Hepatic stellate cell (primary cell): Measurements from ENCODE around the gene SERTAD2.
A peak's percentile ranks its signal among the peaks of the same experiment; 100 is the strongest.

ENCODE experiments used
- DNase-seq: peaks from one replicate; pipeline ENCODE4 v3.0.0; 2011; ENCODE audit warnings: low spot score

Gene SERTAD2, protein sequence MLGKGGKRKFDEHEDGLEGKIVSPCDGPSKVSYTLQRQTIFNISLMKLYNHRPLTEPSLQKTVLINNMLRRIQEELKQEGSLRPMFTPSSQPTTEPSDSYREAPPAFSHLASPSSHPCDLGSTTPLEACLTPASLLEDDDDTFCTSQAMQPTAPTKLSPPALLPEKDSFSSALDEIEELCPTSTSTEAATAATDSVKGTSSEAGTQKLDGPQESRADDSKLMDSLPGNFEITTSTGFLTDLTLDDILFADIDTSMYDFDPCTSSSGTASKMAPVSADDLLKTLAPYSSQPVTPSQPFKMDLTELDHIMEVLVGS

DNA sequence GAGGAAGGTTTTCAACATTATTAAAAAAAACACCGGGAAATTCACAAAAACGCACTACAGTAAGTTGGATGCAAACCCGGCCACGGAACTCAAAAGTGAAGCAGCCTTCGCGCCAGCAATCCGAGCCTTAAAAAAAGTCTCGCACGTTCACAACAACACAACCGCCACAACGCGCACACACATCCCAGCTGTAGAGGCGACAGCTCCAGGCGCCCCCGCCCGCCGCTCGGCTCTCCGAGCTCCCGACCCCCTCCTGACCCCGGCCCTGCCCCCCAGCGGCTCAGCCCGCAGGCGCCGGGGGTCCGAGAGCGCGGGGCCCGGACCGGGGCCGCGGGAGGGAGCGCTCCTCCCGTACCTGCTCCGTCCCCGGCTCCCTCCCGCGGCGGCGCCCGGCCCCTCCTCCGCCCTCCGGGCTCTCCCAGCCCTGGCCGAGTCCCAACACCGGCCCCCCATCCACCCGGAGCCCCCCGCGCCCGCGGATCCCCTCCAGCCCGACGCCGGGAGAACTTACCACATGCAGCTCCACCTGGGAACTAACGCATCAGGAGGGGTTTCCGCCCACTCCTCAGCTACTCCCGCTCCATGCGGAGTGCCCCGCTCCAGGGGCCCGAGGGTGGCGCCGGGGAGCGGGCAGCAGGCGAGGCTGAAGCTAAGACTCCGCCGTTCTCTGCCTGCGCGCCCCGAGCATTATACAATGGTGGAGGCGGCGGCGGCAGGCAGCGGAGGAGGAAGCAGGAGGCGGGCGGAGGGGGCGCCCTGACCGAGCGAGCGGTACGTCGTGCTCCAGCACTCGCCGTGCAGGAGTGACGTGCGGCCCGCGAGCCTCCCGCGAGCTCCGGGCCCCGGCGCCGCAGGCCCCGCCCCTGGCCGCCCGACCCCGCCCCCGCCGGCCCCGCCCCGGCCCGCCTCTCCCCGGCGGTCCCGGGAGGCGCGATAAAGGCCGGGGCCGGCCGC lies at the start of gene SERTAD2:
Gene SERTAD2, minus strand, starts transcription at position 805 of the 954 bp plus-strand sequence. CDS start 17,042 bp downstream, outside the sequence.
- DNase-seq = peak; percentile 90

DNA sequence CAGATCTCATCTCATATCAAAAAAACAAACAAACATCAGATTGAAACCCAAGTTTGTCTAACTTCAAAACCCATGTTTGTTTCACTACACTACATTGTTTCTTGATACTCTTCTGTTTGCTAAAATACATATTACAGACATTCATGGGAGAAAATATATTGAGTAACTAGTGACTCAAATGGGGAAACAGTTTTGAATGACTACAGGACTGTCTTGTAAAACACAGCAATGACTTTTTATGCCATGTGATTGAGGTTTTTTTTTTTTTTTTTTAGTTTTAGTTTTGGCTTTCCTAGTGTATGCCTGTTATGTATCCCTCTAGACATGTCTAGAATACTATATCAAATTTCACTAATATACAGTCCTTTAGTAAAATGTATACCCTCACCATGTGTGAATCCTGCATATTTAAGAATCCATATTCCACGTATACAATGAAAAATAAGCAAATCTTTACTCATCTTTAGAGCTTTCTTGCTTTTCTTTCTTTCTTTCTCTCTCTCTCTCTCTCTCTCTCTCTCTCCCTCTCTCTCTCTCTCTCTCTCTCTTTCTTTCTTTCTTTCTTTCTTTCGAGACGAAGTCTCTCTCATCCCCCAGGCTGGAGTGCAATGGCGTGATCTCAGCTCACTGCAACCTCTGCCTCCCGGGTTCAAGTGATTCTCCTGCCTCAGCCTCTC lies 46.6 kb upstream of the SERTAD2 start:
- no peak for DNase-seq

DNA sequence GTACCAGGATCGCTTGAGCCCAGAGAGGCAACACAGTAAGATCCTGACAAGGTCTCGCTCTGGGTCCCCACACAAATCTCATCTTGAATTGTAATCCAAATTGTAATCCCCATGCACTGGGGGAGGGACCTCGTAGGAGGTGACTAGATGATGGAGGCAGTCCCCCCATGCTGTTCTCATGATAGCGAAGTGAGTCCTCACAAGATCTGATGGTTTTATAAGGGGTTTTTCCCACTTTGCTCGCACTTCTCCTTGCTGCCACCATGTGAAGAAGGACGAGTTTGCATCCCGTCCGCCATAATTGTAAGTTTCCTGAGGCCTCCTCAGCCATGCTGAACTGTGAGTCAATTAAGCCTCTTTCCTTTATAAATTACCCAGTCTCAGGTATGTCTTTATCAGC lies 46.0 kb upstream of the SERTAD2 start:
- DNase-seq = no peak

DNA sequence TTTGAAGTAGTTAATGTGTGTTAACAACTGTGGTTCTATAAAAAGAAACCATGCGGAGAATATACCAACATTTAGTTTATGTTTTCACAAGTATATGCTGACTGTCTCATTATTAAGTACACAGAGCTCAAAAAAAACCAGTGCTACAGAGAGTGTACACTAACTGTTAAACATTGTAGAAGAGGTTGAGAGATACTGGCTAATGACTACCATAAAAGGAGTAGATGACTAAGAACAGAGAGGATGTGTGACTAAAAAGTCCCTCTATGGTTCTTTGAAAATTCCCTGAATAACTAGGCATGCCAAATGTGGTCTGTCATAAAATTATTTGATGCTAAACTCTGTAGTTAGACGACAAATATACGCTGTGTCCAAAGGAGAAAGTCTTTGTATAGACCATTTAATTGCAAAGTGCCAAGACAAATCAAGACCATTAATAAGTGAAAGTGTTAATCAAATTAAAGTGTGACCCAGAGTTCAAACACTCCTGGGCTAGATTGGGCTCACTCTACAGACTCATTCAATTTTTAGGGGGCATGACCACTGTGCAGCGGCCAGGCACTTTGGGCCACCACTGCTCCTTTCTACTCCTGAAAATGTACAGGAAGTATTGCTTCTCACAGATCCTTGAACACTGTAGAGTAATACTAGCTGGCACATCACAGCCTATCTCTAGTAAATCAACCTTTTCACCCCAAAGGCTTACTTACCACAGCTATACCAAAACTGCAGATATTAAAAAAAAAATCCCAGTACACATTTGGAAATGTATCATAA lies 45.1 kb upstream of the SERTAD2 start:
- peak; percentile 80 for DNase-seq

GRCh38 chr2:64698177-64698643 lies 44.5 kb upstream of the SERTAD2 start:
- DNase-seq = no peak

GRCh38 chr2:64697297-64698176 lies 43.8 kb upstream of the SERTAD2 start:
- no peak for DNase-seq

- no peak for DNase-seq
These were observed 42.9 kb upstream of the SERTAD2 start for GRCh38 chr2:64696636-64697035.

DNA sequence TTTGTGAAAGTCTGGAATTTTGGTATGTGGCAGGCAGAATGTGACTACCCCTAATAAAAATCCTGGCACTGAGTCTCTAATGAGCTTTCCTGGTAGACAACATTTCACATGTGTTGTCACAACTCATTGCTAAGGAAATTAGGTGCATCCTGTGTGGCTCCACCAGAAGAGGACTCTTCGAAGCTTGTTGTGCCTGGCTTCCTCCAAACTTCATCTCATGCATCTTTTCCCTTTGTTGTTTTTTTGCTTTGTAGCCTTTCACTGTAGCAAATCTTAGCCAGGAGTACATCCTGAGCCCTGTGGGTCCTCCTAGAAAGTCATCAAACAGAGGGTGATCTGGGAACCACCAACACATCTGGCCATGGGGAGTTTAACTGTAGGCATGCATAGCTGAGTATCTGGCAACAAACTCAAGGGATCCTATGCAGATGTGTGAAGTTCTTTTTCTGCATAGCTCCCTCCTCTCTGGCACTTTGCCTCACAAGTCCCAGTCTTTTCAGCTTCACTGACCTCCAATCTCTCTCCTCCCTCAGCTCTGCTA lies 42.1 kb upstream of the SERTAD2 start:
- no peak for DNase-seq

DNA sequence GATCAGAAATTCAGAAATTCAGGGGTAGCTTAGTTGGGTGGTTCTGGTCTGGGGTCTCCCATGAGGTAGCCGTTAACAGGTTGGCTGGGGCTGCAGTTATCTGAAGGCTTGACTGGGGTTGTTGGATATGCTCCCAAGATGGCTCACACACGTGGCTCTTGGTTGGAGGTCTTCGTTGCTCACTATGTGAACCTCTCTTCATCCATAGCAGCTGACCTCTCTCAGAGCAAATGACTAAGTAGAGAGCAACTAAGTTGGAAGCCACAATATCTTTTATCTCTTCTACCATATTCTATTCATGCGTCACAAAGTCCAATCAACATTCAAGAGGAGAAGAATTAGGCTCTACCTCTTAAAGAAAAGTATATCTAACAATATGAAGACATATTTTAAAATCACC lies 38.7 kb upstream of the SERTAD2 start:
- peak; percentile 15 for DNase-seq

DNA sequence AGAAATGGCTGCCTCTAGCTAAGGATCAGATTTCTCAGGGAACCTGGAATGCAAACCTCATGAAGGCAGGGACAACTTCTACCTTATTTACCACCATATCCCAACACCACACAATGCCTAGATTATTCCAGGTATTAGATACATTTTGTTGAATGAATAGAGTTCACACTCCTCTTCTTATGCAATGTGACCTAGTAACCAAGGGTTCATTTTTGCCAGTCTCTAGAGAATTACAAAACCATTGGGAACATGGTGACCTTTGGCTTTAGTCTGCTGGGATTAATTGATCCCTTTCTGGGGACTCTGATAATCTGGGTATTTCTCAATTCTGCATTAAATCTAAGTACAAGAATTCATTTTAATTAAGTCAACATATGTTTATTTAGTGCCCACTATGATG lies 35.2 kb upstream of the SERTAD2 start:
- DNase-seq = no peak

DNA sequence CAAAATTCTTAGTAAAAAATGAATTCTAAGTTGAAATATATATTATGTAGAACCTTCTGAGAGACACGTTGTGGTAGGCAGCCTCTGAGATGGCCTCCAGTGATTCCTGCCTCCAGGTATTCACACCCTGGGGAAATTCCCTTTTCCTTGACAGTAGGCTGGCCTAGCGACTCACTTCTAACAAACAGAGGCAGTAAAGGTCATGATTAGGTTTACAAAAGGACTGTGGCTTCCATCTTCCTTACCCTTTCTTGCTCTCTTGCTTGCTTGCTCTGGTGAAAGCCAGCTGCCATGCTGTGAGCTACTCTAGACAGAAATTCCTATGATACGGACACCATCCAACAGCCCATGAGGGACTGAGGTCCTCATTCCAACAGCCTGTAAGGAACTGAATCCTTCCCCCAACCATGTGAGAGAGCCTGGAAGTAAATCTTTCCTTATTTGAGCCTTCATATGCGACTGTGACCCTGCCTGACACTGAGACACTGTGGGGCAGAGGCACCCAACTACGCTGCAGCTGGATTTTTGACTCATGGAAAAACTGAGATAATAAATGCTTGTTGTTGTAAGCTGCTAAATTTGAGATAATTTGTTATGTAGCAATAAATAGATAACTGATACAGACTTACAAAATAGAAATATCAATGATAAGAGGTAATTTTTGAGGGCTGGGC lies 32.7 kb upstream of the SERTAD2 start:
- DNase-seq = no peak

- DNase-seq = no peak
These were observed 31.7 kb upstream of the SERTAD2 start for GRCh38 chr2:64685430-64685829.

- no peak for DNase-seq
These were observed 30.2 kb upstream of the SERTAD2 start for GRCh38 chr2:64683771-64684510.

DNA sequence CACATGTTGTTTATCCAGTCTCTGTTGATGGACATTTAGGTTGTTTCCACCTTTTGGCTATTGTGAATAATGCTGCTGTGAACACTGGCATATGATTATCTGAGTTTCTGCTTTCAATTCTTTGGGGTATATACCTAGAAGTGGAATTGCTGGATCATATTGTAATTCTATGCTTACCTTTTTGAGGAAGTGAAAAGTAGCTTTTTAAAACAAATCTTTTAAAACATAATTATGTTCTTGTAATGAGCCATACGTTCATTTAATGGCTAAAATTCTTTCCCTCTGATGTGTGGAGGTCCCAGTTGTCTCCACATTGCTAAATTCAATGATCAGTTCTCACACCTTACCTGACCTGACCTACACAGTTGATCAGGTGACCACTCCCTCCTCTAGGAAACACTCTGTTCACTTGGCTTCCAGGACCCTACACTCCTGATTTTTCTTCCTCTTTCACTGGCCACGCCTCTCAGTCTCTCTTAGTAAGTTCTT lies 27.8 kb upstream of the SERTAD2 start:
- no peak for DNase-seq

- no peak for DNase-seq
These were observed 26.1 kb upstream of the SERTAD2 start for GRCh38 chr2:64679673-64680425.

DNA sequence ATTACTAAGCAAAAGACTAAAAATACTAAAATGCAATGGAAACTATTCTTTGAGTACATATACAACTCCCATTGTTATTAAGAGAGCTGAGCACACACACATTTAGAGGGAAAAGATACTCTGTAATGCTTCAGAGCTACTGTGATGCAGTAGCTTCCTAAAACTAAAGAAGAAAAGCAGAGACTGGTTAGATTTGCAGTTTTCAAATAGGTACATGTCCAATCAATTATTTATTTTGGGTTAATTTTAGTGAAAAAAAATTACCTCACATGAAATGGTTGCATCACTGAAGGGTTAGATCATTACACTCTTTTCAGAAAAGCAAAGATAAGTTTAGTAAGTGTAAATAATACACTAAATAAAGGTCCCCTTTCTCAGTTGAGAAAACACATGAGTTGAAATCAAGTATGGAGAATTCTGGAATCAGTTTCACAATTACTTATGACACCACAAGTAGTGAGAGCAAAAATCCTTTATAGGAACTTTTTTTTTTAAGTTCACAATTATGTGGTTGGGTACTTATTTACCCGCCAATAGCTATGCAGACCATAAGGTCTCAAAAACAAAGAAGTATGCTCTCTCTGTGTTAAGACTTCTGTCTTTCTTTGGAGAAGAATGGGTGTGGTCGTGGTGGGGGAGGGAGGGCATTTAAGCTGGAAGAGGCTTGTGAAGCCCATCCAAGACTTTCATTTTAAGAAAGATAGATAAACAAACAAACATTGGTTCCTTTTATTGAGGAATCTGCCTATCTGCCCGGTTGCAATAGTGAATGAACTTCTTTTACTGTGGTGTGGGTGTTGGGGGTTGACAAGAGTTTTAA lies 25.3 kb upstream of the SERTAD2 start:
- DNase-seq = no peak

DNA sequence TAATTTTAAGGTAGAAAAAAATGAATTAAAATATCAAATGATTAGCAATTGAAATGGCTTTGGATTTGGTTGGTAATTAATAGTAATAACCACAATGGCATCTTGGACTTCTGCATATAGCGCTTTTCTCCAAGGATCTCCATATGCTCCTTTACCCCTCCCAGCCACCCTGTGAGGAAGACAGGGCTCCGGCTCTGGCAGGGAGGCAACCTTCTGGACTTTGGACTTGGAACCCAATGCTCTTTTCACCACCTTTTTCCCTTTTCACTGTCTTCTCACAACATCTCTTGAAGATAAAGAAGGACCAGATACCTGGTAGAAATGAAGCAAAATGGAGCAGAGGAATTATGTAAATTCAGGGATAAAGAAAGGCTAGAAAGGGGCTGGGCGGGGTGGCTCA lies 23.8 kb upstream of the SERTAD2 start:
- no peak for DNase-seq
